Measurements from ENCODE around the gene SMARCD1.

The SMARCD1 gene

DNA sequence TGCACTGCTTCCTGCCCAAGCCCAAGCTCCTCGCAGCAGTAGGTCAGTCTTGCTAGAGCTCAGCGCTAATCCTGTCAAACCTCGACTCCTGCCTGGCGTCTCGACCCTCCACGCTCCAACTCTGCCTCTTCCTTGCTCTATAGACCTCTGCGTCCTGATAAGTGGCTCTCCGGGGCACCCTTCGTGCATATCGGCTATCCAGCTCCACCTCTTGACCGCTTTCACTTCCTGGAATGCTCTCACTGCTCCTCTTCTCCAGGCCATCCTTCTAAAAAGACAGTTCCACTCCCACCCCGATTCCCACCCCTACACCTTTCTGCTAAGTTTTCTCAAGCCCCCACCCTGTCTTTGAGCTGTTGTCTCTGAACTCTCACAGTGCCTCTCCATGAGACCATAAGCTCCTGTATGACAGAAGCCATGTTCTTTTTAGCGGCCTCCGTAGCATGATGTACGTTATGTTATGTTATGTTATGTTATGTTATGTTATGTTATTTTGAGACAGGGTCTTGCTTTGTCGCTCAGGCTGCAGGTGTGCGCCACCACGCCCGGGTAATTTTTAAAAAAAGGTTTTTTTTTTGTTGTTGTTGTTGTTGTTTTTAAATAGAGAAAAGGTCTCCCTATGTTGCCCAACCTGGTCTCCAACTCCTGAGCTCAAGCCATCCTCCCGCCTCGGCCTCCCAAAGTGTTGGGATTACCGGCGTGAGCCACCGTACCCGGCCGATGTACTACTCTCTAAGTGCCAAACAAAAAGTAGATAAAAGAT, 27.5 kb downstream of the SMARCD1 start:
- FAIRE-seq: no peak
- TF ChIP-seq PAX5 (IDR thresholded peaks at IDR 0.05; ENCODE audit: insufficient read depth, low read length, severe bottlenecking) (no peak), SPI1 (IDR thresholded peaks at IDR 0.05; ENCODE audit: low read depth, low read length) (peak; percentile 54)
- DNase-seq (ENCODE audit: insufficient read length, low spot score): peak; percentile 39

DNA sequence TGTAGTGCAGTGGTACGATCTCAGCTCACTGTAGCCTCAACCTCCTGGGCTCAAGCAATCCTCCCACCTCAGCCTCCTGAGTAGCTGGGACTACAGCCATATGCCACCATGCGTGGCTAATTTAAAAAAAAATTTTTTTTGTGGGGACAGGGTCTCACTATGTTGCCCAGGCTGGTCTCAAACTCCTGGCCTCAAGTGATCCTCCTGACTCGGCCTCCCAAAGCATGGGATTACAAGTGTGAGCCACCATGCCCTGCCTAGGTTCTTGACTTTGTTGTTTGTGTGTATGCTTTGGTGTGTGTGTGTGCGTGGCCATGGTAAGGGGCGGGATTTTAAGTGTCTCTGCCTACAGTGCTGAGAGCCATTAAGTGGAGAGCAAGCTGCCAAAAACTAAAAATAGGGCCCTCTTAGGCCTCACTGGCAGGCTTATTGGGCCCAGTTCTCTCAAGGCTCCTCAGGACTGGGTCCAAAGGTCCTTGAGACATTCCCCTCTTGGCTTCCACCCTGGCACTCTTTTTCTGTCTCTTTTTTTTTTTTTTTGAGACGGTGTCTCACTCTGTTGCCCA, 32.0 kb downstream of the SMARCD1 start:
- TF ChIP-seq TAF1 (IDR thresholded peaks at IDR 0.05; ENCODE audit: low read depth, low read length): no peak
- no peak for TF ChIP-seq POLR2A (IDR thresholded peaks at IDR 0.05; ENCODE audit: low read depth, low read length)
- TF ChIP-seq SPI1 (IDR thresholded peaks at IDR 0.05; ENCODE audit: low read depth, low read length): no peak
- no peak for TF ChIP-seq POU2F2 (IDR thresholded peaks at IDR 0.05; ENCODE audit: low read depth, low read length)
- TF ChIP-seq PAX5 (IDR thresholded peaks at IDR 0.05; ENCODE audit: insufficient read depth, low read length, severe bottlenecking): no peak
- TF ChIP-seq POLR2AphosphoS5 (IDR thresholded peaks at IDR 0.05; ENCODE audit: low read depth, low read length): no peak
- FAIRE-seq: no peak
- DNase-seq (ENCODE audit: insufficient read length, low spot score): no peak

DNA sequence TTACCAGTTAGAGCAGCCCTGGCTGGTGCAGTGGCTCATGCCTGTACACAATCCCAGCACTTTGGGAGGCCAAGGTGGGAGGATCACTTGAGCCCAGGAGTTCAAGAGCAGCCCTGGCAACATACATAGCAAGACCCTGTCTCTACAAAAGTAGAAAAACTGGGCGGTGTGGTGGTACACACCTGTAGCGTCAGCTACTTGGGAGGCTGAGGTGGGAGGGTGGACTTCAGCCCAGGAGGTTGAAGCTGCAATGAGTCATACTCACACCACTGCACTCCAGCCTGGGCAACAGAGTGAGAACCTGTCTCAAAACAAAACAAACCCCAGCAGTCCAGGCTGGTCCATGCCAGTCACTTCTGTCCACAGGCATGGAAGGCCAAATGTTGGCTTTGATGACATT, 34.2 kb downstream of the SMARCD1 start:
- DNase-seq (ENCODE audit: insufficient read length, low spot score) (no peak), FAIRE-seq (no peak)
- TF ChIP-seq POLR2A (IDR thresholded peaks at IDR 0.05; ENCODE audit: low read depth, low read length) (no peak), POU2F2 (IDR thresholded peaks at IDR 0.05; ENCODE audit: low read depth, low read length) (no peak), TAF1 (IDR thresholded peaks at IDR 0.05; ENCODE audit: low read depth, low read length) (no peak), PAX5 (IDR thresholded peaks at IDR 0.05; ENCODE audit: insufficient read depth, low read length, severe bottlenecking) (no peak), SPI1 (IDR thresholded peaks at IDR 0.05; ENCODE audit: low read depth, low read length) (no peak)

DNA sequence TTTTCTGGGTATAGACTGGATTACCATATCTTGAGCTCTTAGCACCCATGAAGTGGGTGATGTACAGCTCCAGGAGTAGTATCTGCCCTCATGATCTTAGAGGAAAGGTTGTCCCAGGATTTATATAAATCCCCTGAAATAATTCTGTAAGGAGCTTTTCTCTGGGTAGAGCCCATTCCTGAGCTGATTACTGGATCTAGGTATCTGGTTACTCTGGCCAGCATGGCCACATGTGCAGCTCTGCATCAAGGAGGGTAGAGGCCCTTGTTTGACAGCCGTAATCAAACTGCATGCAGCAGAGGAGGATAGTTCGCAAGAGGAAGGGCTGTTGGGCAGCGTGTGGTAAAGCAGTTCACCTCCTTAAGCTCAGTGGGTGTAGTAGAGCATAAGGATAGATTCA, 35.4 kb downstream of the SMARCD1 start:
- no peak for TF ChIP-seq TAF1 (IDR thresholded peaks at IDR 0.05; ENCODE audit: low read depth, low read length)
- TF ChIP-seq PAX5 (IDR thresholded peaks at IDR 0.05; ENCODE audit: insufficient read depth, low read length, severe bottlenecking): no peak
- no peak for TF ChIP-seq POLR2A (IDR thresholded peaks at IDR 0.05; ENCODE audit: low read depth, low read length)
- TF ChIP-seq POLR2AphosphoS5 (IDR thresholded peaks at IDR 0.05; ENCODE audit: low read depth, low read length): no peak
- DNase-seq (ENCODE audit: insufficient read length, low spot score): no peak
- FAIRE-seq: no peak

DNA sequence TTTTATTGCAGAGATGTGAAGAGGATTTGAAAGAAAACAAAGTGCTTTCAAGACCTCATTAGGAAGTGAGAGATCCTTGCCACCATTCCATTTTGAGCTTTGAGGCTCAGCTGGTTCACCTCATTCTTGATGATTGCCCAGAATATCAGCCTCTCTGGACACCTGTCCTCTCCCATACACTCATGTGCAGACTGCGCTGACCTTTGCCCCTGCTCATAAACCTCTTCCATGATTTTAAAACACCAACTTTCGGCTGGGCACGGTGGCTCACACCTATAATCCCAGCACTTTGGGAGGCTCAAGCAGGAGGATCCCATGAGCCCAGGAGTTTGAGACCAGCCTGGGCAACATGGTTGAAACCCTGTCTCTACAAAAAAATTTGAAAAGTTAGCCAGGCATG, 35.8 kb downstream of the SMARCD1 start:
- FAIRE-seq (no peak), DNase-seq (ENCODE audit: insufficient read length, low spot score) (no peak)
- TF ChIP-seq TAF1 (IDR thresholded peaks at IDR 0.05; ENCODE audit: low read depth, low read length) (no peak), POU2F2 (IDR thresholded peaks at IDR 0.05; ENCODE audit: low read depth, low read length) (no peak), POLR2A (IDR thresholded peaks at IDR 0.05; ENCODE audit: low read depth, low read length) (no peak), SPI1 (IDR thresholded peaks at IDR 0.05; ENCODE audit: low read depth, low read length) (no peak), POLR2AphosphoS5 (IDR thresholded peaks at IDR 0.05; ENCODE audit: low read depth, low read length) (no peak), PAX5 (IDR thresholded peaks at IDR 0.05; ENCODE audit: insufficient read depth, low read length, severe bottlenecking) (no peak)

DNA sequence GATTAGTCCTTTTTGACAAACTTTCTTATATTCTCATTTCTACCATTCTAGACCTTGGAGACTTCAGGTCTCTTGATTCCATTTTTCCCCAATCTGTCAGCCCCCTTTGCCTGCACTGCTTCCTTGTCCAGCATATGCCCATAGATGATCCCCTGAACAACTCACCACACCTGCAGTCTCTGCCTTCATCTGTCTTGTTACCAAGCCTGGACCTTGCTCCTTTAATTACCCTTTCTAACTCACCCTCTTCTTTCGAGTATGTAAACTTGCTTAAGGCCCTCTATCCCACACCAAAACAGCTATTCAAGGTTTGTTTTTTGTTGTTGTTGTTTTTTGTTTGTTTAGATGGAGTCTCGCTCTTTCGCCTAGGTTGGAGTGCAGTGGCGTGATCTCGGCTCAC, 36.5 kb downstream of the SMARCD1 start:
- DNase-seq (ENCODE audit: insufficient read length, low spot score) (no peak), FAIRE-seq (no peak)
- no peak for TF ChIP-seq POLR2AphosphoS5 (IDR thresholded peaks at IDR 0.05; ENCODE audit: low read depth, low read length)
- no peak for TF ChIP-seq SPI1 (IDR thresholded peaks at IDR 0.05; ENCODE audit: low read depth, low read length)
- no peak for TF ChIP-seq POU2F2 (IDR thresholded peaks at IDR 0.05; ENCODE audit: low read depth, low read length)
- no peak for TF ChIP-seq PAX5 (IDR thresholded peaks at IDR 0.05; ENCODE audit: insufficient read depth, low read length, severe bottlenecking)
- no peak for TF ChIP-seq TAF1 (IDR thresholded peaks at IDR 0.05; ENCODE audit: low read depth, low read length)
- TF ChIP-seq POLR2A (IDR thresholded peaks at IDR 0.05; ENCODE audit: low read depth, low read length): no peak

DNA sequence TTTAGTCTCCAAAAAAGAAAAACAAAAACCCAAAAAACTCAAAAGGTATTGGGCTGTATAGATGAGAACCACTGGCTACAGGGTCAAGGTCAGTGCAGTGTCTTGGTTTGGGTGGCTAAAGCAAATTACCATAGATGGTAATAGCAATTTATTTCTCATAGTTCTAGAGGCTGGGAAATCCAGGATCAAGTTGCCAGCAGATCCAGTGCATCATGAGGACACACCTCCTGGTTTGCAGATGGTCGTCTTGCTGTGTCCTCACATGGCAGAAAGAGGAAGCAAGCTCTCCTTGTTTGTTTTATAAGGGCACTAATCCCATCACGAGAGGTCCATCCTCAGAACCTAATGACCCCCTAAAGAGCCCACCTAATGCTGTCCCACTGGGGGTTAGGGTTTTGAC, 38.1 kb downstream of the SMARCD1 start:
- no peak for DNase-seq (ENCODE audit: insufficient read length, low spot score)
- TF ChIP-seq POLR2A (IDR thresholded peaks at IDR 0.05; ENCODE audit: low read depth, low read length): no peak
- TF ChIP-seq POU2F2 (IDR thresholded peaks at IDR 0.05; ENCODE audit: low read depth, low read length): no peak
- FAIRE-seq: no peak

DNA sequence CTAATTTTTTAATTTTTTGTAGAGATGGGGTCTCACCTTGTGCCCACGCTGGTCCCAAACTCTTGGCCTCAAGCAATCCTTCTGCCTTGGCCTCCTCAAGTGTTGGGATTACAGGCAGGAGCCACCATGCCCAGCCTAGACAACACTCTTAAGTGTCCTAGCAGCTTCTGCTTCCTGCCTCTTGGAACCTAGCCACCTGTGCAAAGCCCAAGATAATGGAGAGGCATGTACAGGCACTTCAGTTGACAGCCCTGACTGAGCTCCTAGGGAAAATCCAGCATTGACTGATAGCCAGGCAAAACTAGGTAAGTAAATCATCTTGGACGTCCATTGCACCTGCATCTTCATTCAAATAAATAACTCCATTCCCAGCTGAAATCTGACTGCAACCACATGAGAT, 42.4 kb downstream of the SMARCD1 start:
- no peak for FAIRE-seq
- DNase-seq (ENCODE audit: insufficient read length, low spot score): no peak
- TF ChIP-seq SPI1 (IDR thresholded peaks at IDR 0.05; ENCODE audit: low read depth, low read length) (no peak), PAX5 (IDR thresholded peaks at IDR 0.05; ENCODE audit: insufficient read depth, low read length, severe bottlenecking) (no peak), POLR2A (IDR thresholded peaks at IDR 0.05; ENCODE audit: low read depth, low read length) (no peak), TAF1 (IDR thresholded peaks at IDR 0.05; ENCODE audit: low read depth, low read length) (no peak), POLR2AphosphoS5 (IDR thresholded peaks at IDR 0.05; ENCODE audit: low read depth, low read length) (no peak), POU2F2 (IDR thresholded peaks at IDR 0.05; ENCODE audit: low read depth, low read length) (no peak)

DNA sequence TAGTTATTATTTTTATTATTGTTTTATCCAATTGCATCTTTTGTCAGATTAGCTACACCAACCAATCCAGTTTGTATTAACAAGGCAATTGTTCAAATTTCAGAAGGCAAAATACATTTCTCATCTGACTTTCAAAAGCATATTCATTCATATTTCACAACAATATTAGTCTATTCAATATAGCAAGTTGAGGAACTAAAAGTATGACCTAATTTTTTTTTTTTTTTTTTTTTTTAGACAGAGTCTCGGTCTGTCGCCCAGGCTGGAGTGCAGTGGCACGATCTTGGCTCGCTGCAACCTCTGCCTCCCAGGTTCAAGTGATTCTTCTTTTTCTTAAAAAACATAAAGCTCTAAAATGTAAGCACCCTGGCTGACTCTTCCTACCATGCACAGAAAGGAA, 44.1 kb downstream of the SMARCD1 start:
- FAIRE-seq: no peak
- DNase-seq (ENCODE audit: insufficient read length, low spot score): no peak
- no peak for TF ChIP-seq PAX5 (IDR thresholded peaks at IDR 0.05; ENCODE audit: insufficient read depth, low read length, severe bottlenecking)

DNA sequence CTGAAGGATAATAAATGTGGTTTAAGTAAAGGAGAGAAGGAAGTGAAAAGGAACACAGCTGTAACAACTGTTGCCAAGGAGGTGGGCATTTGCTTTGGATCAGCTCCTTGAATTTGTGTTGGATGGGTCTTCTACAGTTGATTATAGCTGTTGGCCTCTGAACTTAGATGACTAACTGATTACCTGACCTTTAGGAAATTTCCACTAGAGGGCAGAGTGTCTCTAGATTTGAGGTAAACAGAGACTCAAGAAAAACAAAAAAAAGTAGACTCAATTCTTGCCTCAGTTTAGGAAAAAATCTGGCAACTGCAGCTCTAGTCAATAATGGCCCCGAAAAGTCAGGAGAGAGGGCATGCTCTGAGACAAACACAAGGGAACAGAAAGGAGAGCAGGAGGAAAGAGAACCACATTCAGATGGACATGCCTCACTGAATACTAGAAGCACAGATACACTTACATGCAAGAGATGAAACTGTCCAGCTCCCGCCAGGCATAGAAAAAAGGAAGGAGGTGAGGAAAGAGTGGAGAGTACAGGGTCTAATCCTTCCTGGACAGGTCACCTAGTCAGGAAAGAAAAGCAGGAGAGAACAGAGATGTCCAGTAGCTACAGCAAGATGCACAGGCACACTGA, 47.5 kb downstream of the SMARCD1 start:
- no peak for DNase-seq (ENCODE audit: insufficient read length, low spot score)
- TF ChIP-seq POLR2A (IDR thresholded peaks at IDR 0.05; ENCODE audit: low read depth, low read length): peak; percentile 19; the same call in 1 of the 2 replicates
- TF ChIP-seq TAF1 (IDR thresholded peaks at IDR 0.05; ENCODE audit: low read depth, low read length): no peak
- peak; percentile 45 for FAIRE-seq
